GM10847 (cell line): ENCODE data around the gene DSCAM.

Experiments
- POLR2A ChIP-seq: IDR thresholded peaks from 2 replicates; pipeline ENCODE4 v1.6.1; 2011; ENCODE audit not compliant: insufficient read length; ENCODE audit errors: extremely low read depth

DSCAM gene

DNA sequence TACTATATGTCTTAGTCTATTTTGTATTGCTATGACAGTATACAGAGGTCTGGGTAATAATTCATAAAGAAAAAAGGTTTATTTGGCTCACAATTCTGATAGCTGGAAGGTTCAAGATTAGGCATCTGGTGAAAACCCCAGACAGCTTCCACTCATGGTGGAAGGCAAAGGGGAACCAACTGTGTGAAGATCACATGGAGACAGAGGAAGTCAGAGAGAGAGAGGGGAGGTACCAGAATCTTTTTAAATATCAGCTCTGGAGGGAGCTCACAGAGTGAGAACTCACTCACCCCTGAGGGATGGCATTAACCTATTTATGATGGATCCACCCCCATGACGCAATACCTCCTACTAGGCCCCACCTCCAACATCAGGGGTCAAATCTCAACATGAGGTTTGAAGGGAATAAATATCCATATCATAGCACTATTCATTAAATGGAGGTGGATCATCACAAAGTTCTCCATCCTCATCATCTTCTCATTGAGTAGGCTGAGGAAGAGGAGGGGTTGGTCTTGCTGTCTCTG lies 290.5 kb downstream of the DSCAM start:
- TF ChIP-seq POLR2A: no peak

DNA sequence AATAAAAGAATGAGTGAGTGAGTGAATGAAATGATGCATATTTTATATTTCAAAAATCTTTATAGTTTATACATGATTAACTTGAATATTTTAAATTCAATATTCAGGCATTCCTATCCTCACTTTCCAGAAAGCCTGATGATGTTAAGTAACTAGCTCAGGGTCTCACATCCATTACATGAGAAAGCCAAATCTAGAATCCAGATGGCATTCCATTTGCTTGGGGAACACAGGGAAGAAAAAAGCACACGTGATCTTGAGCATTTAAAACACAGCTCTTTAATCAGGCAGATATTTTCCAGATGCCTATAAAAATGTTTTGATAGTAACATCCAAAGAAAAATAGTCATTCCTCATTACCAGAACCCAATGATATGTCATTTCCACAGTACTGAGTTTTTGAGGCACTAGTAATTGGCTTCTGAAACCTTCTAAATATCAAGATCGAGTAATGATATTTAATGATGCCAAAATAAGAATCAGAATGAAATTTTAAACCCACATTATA lies 291.9 kb downstream of the DSCAM start:
- TF ChIP-seq POLR2A: no peak

DNA sequence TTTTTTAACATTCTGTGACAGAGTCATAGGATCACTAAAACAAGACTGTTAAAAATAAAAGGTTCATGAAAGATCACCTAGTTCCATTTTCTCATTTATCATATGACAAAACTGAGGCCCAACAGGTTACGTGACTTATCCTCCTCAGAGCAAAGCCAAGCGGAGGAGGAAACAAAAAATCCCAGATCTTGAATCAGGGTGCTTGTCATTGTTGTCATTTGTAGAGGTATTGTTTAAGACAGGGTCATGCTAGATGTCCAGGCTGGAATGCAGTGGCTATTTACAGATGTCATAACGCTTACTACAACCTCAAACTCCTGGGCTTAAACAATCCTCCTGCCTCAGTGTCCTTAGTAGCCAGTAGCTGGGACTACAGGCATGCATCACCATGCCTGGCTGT lies 293.2 kb downstream of the DSCAM start:
- TF ChIP-seq POLR2A: no peak

DNA sequence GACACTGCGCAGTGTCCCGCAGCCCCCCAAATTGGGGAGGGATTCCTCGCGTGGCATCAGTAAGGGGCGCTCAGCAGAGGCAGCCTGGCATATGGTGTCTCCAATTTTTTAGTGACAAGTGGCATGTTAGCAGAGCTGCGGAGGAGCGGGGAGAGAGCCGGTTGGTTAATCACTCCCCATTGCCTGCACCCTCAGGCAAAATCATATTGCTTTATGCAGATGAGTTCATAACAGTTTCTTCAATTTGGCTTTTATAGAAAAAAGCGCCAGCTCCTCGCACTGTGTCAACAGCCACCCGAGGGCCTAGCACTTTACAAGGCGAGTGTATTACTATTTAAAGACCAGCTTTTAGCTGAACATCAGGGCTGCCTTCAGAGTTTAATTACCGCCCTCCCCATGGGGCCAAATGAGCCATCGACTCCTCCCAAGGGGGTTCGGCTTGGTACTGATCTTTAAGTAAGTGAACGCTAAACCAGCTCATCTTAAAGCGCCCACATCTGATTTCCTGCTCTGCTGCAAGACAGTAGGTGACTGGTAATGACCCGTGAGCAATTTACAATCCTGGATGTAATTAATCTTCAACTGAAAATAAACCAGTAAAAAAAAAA lies 298.9 kb downstream of the DSCAM start:
- no peak for TF ChIP-seq POLR2A

DNA sequence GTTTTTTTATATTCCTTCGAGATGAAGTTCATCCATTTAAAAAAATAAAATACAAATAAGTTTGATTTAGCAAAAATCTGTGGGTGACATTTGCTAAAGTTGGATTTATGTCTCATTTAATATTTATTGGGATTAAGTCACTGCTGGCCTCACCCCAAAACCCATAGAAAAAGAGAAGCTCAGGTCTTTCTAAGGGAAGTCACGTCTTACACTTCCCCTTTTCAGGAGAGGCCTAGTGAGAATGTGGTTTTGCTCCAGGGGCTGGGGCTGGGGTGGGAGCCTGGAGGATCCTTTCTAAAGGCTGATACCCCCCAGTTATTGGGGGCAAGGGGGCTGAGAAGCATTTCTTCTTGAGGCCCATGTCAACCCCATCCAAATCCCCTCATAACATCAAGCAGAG lies 300.3 kb downstream of the DSCAM start:
- TF ChIP-seq POLR2A: no peak

DNA sequence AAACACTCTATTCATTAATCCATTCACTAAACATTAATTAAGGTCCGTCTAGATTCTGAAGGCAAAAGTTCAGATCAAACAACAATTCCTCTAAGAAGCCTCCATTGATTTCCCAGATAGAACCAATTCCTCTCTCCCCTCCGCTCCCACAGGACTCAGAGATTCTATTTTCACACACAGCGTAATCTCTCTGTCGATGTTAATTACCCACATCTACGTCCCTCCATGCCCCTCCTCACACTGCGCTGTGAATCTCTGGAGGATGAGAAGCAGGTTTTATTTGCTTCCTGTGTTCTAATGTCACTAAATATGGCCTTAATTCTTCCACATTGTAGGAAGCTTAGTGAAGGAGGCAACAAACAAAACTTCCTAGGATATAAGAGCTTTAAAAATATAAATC lies 306.7 kb downstream of the DSCAM start:
- TF ChIP-seq POLR2A: no peak

DNA sequence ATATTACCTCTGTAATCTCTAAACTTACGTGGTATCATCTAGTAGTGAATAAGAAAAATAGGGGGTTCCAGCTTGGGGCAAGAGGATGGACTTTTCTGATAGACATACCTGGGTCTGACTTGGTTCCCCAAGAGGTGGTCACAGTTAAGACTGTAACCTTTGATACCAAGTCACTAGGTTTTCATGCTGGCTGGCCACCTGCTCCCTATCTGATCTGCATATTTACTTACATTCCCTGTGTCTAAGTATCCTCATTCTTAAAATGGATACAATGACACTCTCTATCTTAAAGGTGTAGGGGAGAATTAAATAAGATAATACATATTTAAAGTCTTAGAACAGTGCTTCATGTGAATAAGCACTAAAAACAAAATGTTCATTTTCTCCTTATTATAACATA lies 312.1 kb downstream of the DSCAM start:
- no peak for TF ChIP-seq POLR2A

DNA sequence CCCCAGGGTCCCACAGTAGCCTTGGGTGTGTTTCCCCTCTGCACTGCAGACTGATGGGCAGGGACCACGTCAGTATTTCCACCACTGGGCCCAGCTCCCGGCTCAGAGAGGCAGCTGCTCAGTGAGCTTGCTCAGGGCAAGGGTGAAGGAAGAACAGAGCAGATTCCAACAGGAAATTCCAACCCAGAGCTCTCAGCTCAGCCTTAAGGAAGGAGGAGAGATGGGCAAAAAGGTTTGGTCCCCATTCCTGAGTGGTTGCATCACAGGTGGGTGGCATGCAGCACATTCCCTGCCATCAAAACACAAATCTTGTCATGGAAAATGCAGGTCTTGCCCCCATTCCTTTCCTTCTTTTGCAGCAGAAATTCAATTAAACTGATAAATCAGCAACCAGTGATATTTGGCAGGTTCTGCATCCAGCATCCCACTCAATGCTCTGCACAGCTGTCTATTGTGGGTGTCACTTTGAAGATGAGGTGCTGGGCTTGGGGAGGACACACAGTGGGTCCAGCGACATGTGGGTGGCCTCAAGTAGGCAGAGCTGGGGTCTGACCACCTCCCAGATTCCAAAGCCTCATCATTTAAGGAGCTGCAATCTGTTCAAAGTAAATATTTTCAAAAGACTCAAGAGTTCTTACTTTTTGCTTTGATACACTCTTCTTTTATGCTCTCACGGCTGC lies 315.4 kb downstream of the DSCAM start:
- no peak for TF ChIP-seq POLR2A

DNA sequence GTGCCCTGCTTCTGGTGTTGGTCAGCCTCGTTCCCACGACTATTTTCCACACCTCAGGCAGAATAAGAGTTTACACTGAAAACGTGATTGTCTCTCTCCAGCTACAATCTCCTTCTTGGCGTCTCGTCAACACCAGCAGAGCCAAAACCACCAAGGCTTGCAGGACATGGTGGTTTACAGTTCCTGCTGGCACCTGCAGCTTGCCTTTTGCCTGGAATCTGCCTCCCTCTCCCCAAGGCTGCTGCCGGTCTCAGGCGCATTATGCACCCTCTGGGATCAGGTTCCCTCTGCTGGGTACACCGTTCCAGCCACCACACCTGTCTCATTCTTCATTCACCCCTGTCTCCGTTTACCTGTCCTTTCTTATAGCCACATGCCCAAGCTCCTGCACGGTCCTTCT lies 315.9 kb downstream of the DSCAM start:
- TF ChIP-seq POLR2A: no peak

DNA sequence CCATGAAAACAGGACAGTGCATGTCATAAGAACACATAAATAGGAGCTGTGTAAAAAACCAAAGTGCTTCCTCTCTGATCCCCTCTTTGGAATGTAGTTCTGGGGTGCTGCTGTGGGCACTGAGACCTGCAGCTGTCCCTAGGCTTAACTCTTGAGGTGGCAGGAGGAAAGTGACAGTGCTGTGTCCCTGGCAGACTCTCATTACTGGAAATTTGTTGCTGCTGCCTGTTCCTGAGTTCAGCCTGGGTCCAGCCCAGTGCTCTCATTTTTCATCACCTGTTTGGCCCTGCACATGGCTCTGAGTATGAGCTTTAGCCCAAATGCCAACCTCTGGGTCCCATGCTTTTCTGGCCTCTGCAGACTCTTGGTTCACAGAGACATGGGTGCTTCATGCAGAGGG lies 329.3 kb downstream of the DSCAM start:
- no peak for TF ChIP-seq POLR2A

DNA sequence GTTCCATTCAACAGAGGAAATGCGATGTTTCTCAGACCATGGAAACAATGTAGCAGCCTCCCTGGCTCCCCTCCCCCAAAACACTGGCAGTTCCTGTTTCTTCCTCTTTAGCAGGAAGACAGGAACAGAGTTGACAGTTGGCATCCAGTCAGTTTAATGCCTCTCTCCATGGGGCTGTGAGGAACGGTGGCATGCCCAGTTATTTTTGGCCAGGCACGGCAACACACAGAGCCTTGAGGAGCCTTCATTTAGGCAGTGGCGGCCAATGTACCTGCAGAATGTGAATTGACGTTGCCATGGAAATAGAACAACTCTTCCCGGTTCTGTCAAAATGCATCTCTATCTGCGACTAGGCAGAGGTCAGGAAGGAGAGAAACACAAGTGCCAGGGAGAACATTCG lies 330.6 kb downstream of the DSCAM start:
- no peak for TF ChIP-seq POLR2A

DNA sequence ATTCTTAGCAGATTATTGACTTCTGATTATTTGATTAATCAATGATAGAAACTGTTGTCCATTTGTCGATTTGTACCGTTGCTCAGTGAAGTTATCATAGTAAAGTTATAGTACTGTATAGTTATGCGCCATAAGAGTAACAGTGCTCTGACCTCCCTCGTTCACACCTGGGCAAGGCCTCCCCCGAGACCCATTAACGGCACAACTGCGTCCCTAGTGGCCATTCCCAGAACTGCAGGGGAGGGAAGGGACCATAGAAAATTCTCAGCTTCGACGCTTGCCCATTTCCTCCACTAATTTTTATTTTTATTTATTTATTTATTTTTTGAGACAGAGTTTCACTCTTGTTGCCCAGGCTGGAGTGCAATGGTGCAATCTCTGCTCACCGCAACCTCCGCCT lies 334.4 kb downstream of the DSCAM start:
- TF ChIP-seq POLR2A: no peak

DNA sequence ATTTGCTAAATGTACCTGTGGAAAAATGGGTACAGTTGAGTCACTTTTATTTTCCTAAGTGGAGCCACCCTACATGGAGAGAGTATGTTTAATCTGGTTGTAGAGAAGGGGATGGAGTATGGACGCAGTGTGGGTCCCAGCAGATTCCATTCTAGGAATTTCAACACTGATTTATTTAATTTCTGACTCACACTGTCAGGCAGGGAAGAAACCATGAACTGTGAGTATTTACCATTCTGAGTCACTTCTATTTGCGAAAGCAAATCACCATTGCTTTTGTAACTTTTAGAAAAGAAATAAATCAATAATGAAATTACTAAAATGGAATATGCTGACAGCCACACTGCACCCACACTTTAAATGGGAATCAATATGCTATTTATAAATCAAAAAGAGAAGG lies 339.0 kb downstream of the DSCAM start:
- no peak for TF ChIP-seq POLR2A

DNA sequence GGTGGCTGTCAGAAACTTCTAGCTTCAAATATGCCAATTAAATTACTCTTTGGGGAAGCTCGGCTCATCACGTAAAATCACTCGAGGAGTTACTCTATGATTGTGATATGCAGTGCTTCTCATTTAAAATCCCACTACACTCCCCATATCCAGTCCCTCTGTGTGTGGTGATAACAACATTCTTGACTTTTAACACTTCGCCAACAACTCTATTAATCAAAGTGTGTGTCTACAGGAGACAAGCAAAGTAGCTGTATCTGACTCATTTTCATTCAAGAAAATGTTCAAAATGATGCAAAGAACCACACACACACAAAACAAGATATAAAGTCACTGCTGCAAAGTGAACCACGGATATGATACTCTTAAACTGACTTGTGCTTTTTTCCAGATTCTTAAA lies 341.3 kb downstream of the DSCAM start:
- TF ChIP-seq POLR2A: no peak

DNA sequence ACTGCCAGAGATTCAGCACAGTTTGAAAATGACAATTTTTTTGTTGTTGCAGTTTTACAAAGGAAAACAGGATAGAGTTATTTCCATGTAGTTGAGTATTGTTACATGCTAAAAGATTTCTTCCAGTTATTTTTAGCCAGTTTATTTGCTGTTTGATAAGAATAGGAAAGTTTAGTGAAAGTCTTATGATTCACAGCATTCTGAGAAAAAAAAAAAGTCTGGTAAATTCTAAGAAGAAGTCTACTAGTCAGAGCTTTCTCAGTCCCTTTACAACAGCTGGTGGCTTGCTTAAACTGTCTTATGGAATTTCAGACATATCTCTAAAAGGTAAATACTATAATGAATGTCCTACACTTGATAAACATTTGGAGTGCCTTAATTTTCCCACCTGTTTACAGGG lies 341.7 kb downstream of the DSCAM start:
- no peak for TF ChIP-seq POLR2A

DNA sequence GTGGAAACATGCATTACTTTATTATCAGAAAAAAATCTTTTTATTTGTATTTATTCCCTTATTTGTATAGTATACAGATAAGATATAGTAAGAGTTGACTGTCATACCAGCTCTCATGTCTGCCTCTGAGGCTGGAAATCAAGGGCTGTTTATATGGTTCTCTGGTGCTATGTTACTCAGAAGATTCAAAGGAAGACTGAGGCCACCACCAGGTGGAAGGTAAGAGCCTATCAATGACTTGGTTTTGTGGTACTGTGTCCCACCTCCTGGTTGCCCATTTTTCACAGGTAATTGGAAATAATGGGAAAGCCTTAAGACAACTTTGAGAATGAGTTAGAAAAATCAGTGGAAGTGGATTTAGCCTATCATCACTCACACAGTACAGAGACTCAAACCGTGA lies 342.1 kb downstream of the DSCAM start:
- no peak for TF ChIP-seq POLR2A

DNA sequence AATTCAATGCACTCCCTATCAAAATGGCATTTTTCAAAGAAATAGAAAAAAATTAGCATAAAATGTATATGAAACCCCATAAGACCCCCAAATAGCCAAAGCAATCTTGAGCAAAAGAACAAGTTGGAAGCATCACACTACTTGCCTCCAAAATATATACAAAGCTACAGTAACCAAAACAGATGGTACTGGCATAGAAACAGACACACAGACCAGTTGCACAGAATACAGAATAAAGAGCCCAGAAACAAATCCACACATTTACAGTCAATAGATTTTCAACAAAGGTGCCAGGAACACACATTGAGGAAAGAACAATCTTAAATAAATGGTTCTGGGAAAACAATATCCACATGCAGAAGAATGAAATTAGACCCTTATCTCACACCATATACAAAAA lies 350.8 kb downstream of the DSCAM start:
- no peak for TF ChIP-seq POLR2A
